NCI-H1105 (cell line): Measurements from ENCODE around the gene OR2T3.
"Not testable (repeated sequence)": the region's sequence is repeated elsewhere in the genome, so short reads cannot be mapped to it uniquely, and the experiment has no call there.

Experiments used
- DNase-seq: peaks from one replicate; lab custom pipeline; 2025; lab: John Stamatoyannopoulos, UW

OR2T3 gene

DNA sequence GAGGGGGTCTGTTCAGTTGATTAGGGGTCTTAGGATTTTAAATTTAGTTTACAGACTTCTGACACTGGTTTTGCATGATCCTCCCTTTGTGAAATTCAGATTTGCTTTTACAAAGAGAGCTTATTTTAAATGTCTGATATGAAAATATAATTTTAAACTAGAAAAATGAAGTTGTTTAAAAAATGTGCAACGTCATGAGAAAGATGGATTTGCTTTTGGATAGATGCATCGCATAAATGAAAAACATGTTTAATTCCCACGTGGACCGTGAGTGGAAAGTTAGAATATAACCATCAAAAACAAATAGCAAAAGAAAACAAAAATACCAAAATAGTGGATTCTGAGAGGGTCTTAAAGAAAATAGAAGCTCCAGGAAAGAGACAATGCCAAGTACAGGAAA is 2.0 kb upstream of the OR2T3 start:
- no peak for DNase-seq

DNA sequence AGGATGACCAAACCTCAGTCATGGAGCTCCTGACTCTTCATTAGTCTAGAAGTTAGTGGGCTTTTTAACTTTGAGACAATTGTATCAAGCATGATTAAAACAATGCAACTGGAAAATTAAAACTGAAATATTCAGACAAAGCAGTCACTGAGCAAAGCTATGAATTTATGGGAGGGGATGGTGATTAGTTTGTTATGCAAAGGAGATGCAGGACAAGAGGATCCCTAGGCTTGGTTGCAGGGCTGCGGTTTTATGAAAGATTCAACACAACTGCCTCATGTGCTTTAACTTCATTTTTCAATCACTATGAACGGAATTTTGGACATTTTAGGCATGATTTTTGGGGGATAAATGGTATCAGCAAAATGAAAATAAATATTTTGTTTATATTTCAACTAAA is 1.0 kb upstream of the OR2T3 start:
- DNase-seq = not testable (repeated sequence)

DNA sequence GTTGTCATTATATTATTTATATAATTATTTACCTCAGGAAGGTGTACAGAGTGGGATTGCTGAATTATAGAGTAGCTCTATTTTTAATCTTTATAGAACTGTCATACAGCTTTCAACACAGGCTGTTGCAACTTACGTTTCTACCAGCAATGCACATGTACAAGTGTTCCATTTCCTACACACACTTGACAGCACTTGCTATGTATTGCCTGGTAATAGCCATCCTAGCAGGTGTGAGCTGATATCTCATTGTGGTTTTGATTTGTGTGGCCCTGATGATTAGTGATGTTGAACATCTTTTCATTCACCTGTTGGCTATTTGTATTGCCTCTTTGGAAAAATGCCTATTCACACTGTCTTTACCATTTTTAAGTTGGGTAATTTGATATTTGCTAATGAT is 2.5 kb downstream of the OR2T3 start:
- DNase-seq = not testable (repeated sequence)

DNA sequence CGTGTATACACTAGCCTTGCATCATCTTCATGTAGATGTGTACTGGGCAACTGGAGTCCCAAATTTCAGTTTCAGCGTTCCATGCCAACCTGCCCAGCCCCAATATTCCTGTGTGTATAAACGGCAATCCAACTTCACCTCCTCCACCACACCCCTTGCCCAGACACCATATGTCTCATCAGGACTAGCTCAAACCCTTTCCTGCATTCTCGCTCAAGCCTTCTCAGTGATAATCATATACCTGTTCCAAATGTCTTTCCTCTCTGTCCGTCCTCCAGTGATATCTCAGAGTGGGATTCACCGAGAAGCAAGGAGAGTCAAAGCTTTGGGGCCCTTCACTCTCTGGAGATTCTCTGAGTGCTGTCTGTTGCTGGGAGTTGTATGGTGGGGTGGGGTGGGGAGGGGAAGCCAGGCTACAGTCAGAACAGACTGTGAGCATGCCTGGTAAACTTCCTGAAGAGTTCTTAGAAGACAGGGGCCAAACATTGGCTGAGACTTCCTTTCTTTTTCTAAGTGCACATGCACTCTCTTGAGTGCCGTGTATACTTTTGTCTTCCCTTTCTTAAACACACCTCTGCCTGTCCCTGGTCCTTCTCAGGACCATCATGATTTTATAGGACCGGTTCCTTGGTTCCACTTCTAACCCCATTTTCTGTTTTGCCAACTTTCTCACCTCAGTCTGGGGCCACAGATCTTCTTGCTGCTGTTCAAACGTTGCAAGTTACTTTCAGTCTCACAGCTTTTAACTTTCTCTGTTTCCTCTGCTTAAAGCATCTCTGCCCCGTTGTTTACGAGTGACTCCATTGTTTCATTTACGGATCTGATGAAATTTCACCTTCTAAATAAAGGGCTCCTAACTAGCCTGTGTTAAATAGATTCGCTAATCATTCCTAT is 8.8 kb downstream of the OR2T3 start:
- DNase-seq = not testable (repeated sequence)

DNA sequence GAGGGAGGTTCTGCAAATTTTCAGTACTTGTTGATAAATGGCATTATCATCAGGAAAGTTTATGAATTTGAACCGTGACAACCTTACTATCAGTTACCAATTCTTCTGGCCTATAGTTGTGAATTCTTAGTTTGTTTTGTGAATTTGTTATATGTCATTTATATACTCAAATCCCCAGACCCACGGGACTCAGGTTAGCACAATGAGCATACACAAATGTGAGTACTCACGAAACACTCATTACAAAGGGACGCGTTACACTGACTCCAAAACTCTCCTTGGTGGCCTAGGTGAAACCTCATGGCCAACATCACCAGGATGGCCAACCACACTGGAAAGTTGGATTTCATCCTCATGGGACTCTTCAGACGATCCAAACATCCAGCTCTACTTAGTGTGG is 15.1 kb downstream of the OR2T3 start, which contains the start of gene OR2T5:
OR2T5 (plus strand) TSS at position 301 of the 400 bp plus-strand sequence; CDS start at position 301, 0 bp downstream.
- not testable (repeated sequence) for DNase-seq

DNA sequence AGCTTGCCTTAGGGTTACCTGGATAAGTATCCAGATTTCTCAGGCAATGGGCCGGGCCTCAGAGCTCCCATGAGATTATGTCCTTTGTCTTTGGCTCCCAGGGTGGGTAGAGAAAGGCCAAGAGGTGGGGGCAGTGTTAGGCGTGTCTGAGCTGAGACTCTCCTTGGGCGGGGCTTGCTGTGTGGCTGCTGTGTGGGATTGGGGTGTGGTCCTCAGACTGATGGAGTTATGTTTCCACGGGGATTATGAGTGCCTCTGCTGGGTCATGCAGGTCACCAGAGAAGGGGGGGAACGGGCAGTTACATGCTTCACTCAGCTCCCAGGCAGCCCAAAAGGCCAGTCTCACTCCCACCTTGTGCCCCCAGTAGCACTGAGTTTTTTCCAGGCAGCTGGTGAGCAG is 23.5 kb downstream of the OR2T3 start:
- DNase-seq = not testable (repeated sequence)

DNA sequence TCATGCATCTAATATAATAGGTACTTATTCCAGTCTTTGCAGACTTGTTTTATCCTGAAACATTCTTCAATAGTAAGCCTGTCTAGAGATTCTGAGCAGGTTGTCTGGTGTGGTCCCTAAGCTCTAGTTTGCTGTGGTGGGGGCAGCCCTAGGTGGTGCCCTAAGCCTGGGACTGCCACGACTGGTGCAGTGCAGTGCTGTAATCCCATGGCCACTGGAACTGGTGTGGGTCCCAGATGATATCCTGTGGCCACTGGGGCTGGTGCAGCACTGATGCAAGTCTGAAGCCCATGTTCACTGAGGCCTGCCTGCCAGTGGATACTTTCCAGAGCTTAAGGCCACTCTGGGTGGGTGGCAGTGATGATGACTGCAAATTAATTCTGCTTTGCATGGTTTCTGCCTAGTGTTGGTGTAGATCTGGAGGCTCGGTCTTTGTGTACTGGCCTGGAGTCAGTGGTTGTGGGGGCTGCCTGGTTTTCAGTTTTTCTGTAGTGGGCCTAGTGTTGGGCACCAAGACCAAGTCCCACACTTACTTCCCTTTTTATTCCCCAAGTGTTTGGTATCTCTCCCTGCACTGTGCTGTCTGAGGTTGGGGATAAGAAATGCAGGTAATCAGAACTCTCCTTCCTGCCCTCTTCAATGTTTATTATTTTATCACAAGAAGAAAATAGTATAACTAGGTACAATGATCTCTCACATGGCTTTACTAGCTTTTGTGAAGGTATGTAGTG is 27.3 kb downstream of the OR2T3 start:
- DNase-seq = not testable (repeated sequence)

DNA sequence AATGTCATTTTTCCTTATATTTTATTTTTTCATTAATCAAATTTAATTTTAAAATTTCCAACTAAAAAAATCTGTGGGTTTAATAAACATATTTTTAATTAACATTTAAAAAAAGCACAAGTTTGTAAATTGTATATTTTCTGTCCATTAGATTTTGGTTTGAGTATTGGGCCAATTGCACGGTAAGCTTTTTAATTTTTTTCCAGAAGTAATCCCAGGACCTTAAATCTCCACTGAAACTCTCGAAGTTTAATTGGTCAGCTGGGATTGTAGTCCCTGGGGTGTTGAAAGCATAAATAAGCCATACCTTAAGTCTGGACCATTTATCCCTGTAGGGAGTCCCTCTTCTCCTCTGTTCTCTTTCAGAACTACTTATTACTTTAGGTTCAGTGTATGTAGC is 34.6 kb downstream of the OR2T3 start, which contains the start of gene OR2G6:
OR2G6 (plus strand) TSS at position 301 of the 400 bp plus-strand sequence. CDS start 13,574 bp downstream, outside the sequence.
- not testable (repeated sequence) for DNase-seq

DNA sequence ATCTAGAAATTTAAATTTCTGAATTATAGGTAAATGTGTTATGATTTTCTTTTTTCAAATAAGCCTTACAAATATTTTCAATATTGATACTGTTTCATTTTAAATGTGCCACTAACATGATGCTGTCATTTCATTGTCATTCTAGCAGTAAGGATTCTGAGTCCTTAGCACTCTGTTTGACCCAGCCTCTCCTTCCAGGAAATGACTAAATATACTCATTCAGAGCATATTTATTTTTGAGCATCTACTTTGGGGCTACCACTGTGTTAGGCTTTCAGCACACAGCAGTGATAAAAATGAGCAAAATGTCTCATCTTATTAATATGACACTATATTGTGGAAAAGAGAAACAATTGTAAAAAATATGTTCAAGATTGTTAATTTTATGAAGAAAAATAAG is 37.1 kb downstream of the OR2T3 start:
- not testable (repeated sequence) for DNase-seq

DNA sequence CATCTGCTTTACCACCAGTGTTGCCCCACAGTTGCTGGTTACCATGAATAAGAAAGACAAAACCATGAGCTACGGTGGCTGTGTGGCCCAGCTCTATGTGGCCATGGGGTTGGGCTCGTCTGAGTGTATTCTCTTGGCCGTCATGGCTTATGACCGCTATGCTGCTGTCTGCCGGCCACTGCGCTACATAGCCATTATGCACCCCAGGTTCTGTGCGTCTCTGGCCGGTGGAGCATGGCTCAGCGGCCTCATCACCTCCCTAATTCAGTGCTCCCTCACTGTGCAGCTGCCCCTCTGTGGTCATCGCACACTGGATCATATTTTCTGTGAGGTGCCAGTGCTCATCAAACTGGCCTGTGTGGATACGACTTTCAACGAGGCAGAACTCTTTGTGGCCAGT is 48.7 kb downstream of the OR2T3 start:
- no peak for DNase-seq
